ENCODE results near the gene HOXC9.

HOXC9 gene

GRCh38 chr12:54016051-54016450 lies 16.1 kb downstream of the HOXC9 start:
- Histone ChIP-seq H3K4me3 (ENCODE audit: low read depth, low read length) (peak overlapping the region; percentile 81), H3K36me3 (ENCODE audit: control insufficient read depth in 2 of 2, insufficient read depth in 1 of 2, low read length in 2 of 2) (no peaks in the 10 kb centered on the region), H3K27ac (ENCODE audit: extremely low read depth, low read depth, low read length) (peak overlapping the region; percentile 87), H3K9me3 (ENCODE audit: control insufficient read depth, insufficient read depth, low read depth, low read length) (no peaks in the 10 kb centered on the region), H3K4me1 (ENCODE audit: control insufficient read depth, insufficient read depth, low read length) (peaks cover 42% of the 10 kb centered on the region)
- POLR2A ChIA-PET: interaction anchor here (0.6 to 2.5 kb wide), 13 partner anchors 11 to 264 kb away, joined by 3 to 34 read pairs (median 8); partner anchors contain the start of genes CBX5, HNRNPA1, HOXC13 and HOXC4
- CTCF ChIA-PET: interaction anchor here (0.6 to 3.8 kb wide), 11 partner anchors 8 to 363 kb away, joined by 3 to 23 read pairs (median 7); partner anchors contain the start of genes HOXC5 and HOXC8
- TF ChIP-seq ZNF114 (tag by site-specific recombination; IDR thresholded peaks at IDR 0.05) (no peak), ZNF362 (tag by site-specific recombination; IDR thresholded peaks at IDR 0.05) (peak; percentile 78; the same call in 1 of the 2 replicates), PRDM2 (tag by site-specific recombination; IDR thresholded peaks at IDR 0.05; ENCODE audit: borderline replicate concordance) (no peak)

GRCh38 chr12:54016478-54016964 lies 16.6 kb downstream of the HOXC9 start:
- Histone ChIP-seq H3K4me1 (ENCODE audit: control insufficient read depth, insufficient read depth, low read length) (peaks cover 45% of the 10 kb centered on the region), H3K27ac (ENCODE audit: extremely low read depth, low read depth, low read length) (peak overlapping the region; percentile 100), H3K4me3 (ENCODE audit: low read depth, low read length) (peak overlapping the region; percentile 81), H3K36me3 (ENCODE audit: control insufficient read depth in 2 of 2, insufficient read depth in 1 of 2, low read length in 2 of 2) (no peaks in the 10 kb centered on the region), H3K9me3 (ENCODE audit: control insufficient read depth, insufficient read depth, low read depth, low read length) (no peaks in the 10 kb centered on the region)
- ChIA-PET POLR2A (interaction anchor here (0.7 to 2.5 kb wide), 19 partner anchors 8 to 343 kb away, joined by 3 to 39 read pairs (median 6); partner anchors contain the start of genes CBX5, HNRNPA1, HOXC13 and HOXC4), CTCF (interaction anchor here (0.6 to 3.8 kb wide), 16 partner anchors 9 to 363 kb away, joined by 3 to 23 read pairs (median 4); partner anchors contain the start of genes HOXC10, HOXC5 and HOXC8)
- no peak for TF ChIP-seq ZBTB7A (tag by site-specific recombination; IDR thresholded peaks at IDR 0.05; ENCODE audit: low read depth)
- no peak for TF ChIP-seq ZNF571 (tag by site-specific recombination; IDR thresholded peaks at IDR 0.05)
- no peak for TF ChIP-seq ZNF423 (tag by site-specific recombination; IDR thresholded peaks at IDR 0.05)
- peak; percentile 55; the same call in 1 of the 2 replicates for TF ChIP-seq YY1 (tag by site-specific recombination; IDR thresholded peaks at IDR 0.05)
- no peak for TF ChIP-seq ZNF155 (tag by site-specific recombination; IDR thresholded peaks at IDR 0.05)
- TF ChIP-seq ZSCAN30 (tag by site-specific recombination; IDR thresholded peaks at IDR 0.05): 0 out of 2 replicates have a peak, but pooled peaks have one; percentile 14
- 0 out of 2 replicates have a peak, but pooled peaks have one; percentile 29 for TF ChIP-seq ZBTB8A (tag by site-specific recombination; IDR thresholded peaks at IDR 0.05)
- 0 out of 2 replicates have a peak, but pooled peaks have one; percentile 45 for TF ChIP-seq ZNF660 (tag by site-specific recombination; IDR thresholded peaks at IDR 0.05)
- TF ChIP-seq ZNF404 (tag by site-specific recombination; IDR thresholded peaks at IDR 0.05): no peak
- peak; percentile 70 for TF ChIP-seq PRDM6 (tag by site-specific recombination; IDR thresholded peaks at IDR 0.05)
- peak; percentile 49 for TF ChIP-seq SP2 (tag by site-specific recombination; IDR thresholded peaks at IDR 0.05)
- peak; percentile 52 for TF ChIP-seq ZFHX2 (tag by site-specific recombination; conservative IDR thresholded peaks at IDR 0.05)
- no peak for TF ChIP-seq ZNF548 (tag by site-specific recombination; IDR thresholded peaks at IDR 0.05)
- TF ChIP-seq MYNN (tag by site-specific recombination; IDR thresholded peaks at IDR 0.05; ENCODE audit: borderline replicate concordance): peak; percentile 39; the same call in 1 of the 2 replicates
- TF ChIP-seq IKZF3 (tag by site-specific recombination; IDR thresholded peaks at IDR 0.05): peak; percentile 98
- TF ChIP-seq ZSCAN16 (tag by site-specific recombination; IDR thresholded peaks at IDR 0.05): no peak
- peak; percentile 66; the same call in 1 of the 2 replicates for TF ChIP-seq BCL11A (tag by site-specific recombination; IDR thresholded peaks at IDR 0.05; ENCODE audit: low read depth)
- no peak for TF ChIP-seq PBX3 (CRISPR knock-in tag; IDR thresholded peaks at IDR 0.05)
- peak; percentile 41; the same call in 1 of the 2 replicates for TF ChIP-seq INSM2 (tag by site-specific recombination; IDR thresholded peaks at IDR 0.05)
- TF ChIP-seq MZF1 (tag by site-specific recombination; IDR thresholded peaks at IDR 0.05; ENCODE audit: borderline replicate concordance): no peak

Data from HEK293 (cell line).